Trophoblast cell (in vitro differentiated cells and primary cell): ENCODE results near the gene MEGF6.

ENCODE experiments used
- DNase-seq, 2 donors: peaks; one replicate each; pipeline ENCODE4 v3.0.0-alpha.2; 2016
- H2AFZ ChIP-seq: 2 replicates; pipeline ENCODE4 v1.6.1; 2013; ENCODE audit warnings: low read length, moderate library complexity, mild to moderate bottlenecking; ENCODE audit not compliant: insufficient read depth, poor library complexity
- H2AK5ac ChIP-seq: 2 replicates; pipeline ENCODE4 v1.6.1; 2013; ENCODE audit warnings: mild to moderate bottlenecking, low read length
- H2BK120ac ChIP-seq: 2 replicates; pipeline ENCODE4 v1.6.1; 2013; ENCODE audit warnings: low read length, mild to moderate bottlenecking, moderate library complexity; ENCODE audit not compliant: insufficient read depth, poor library complexity
- H2BK12ac ChIP-seq: 2 replicates; pipeline ENCODE4 v1.6.1; 2013; ENCODE audit warnings: mild to moderate bottlenecking, low read length, moderate library complexity
- H2BK5ac ChIP-seq: 2 replicates; pipeline ENCODE4 v1.6.1; 2013; ENCODE audit warnings: low read length, low read depth, moderate library complexity, mild to moderate bottlenecking; ENCODE audit not compliant: poor library complexity
- H3K14ac ChIP-seq: 2 replicates; pipeline ENCODE4 v1.6.1; 2013; ENCODE audit warnings: mild to moderate bottlenecking, low read length
- H3K18ac ChIP-seq: 2 replicates; pipeline ENCODE4 v1.6.1; 2013; ENCODE audit warnings: mild to moderate bottlenecking, low read length
- H3K23ac ChIP-seq: 2 replicates; pipeline ENCODE4 v1.6.1; 2013; ENCODE audit warnings: low read length
- H3K27ac ChIP-seq: 2 replicates; pipeline ENCODE4 v1.5.1; 2013; ENCODE audit warnings: low read depth, mild to moderate bottlenecking, inconsistent platforms, low read length, moderate library complexity
- H3K27me3 ChIP-seq: 2 replicates; pipeline ENCODE4 v1.6.1; 2013; ENCODE audit warnings: inconsistent platforms, mild to moderate bottlenecking, low read length, moderate library complexity; ENCODE audit not compliant: insufficient read depth
- H3K36me3 ChIP-seq, 2 experiments: 1 replicate in 1 of 2; 2 replicates in 1 of 2; pipeline ENCODE4 v1.6.1; 2013; ENCODE audit warnings: low read length in 2 of 2, mild to moderate bottlenecking in 2 of 2, moderate library complexity in 1 of 2; ENCODE audit not compliant: insufficient read depth in 2 of 2, control insufficient read depth in 1 of 2
- H3K4ac ChIP-seq: 2 replicates; pipeline ENCODE4 v1.6.1; 2013; ENCODE audit warnings: low read depth, mild to moderate bottlenecking, low read length, moderate library complexity
- H3K4me1 ChIP-seq, 2 experiments: 1 replicate in 1 of 2; 2 replicates in 1 of 2; pipeline ENCODE4 v1.6.1; 2013; ENCODE audit warnings: low read length in 2 of 2, mild to moderate bottlenecking in 2 of 2, moderate library complexity in 1 of 2; ENCODE audit not compliant: insufficient read depth in 2 of 2, control insufficient read depth in 1 of 2
- H3K4me2 ChIP-seq: 2 replicates; pipeline ENCODE4 v1.6.1; 2013; ENCODE audit warnings: inconsistent platforms, mild to moderate bottlenecking, low read length, moderate library complexity
- H3K4me3 ChIP-seq: 2 replicates; pipeline ENCODE4 v1.5.1; 2013; ENCODE audit warnings: mild to moderate bottlenecking, low read depth, low read length, inconsistent platforms
- H3K79me1 ChIP-seq: one replicate; pipeline ENCODE4 v1.6.1; 2013; ENCODE audit warnings: low read length
- H3K79me2 ChIP-seq: 2 replicates; pipeline ENCODE4 v1.6.1; 2013; ENCODE audit warnings: low read length, mild to moderate bottlenecking; ENCODE audit not compliant: control insufficient read depth, insufficient read depth, poor library complexity
- H3K9ac ChIP-seq: 2 replicates; pipeline ENCODE4 v1.6.1; 2013; ENCODE audit warnings: mild to moderate bottlenecking, low read length
- H3K9me3 ChIP-seq: 2 replicates; pipeline ENCODE4 v1.6.1; 2013; ENCODE audit warnings: low read depth, mild to moderate bottlenecking, control low read depth, inconsistent platforms, low read length; ENCODE audit not compliant: insufficient read depth
- H4K12ac ChIP-seq: 2 replicates; pipeline ENCODE4 v1.6.1; 2013; ENCODE audit warnings: low read depth, mild to moderate bottlenecking, low read length, moderate library complexity
- H4K8ac ChIP-seq: 2 replicates; pipeline ENCODE4 v1.6.1; 2013; ENCODE audit warnings: low read depth, mild to moderate bottlenecking, low read length, moderate library complexity
- H4K91ac ChIP-seq: one replicate; pipeline ENCODE4 v1.6.1; 2013; ENCODE audit warnings: low read depth, mild to moderate bottlenecking, low read length, moderate library complexity
- WGBS: extraction: QIAGEN DNeasy Blood & Tissue Kit; methylation state at CpG from one replicate; pipeline ENCODE4 v1.1.7; 2013; ENCODE audit warnings: missing lambda C conversion rate; ENCODE audit not compliant: insufficient read length, insufficient coverage; ENCODE audit errors: extremely low coverage; 5-methylcytosine and 5-hydroxymethylcytosine counted together

Gene MEGF6

GRCh38 chr1:3456964-3457909, 154.1 kb downstream of the MEGF6 start:
- H3K9ac ChIP-seq = no peak overlapping the region
- no peak overlapping the region for H3K4me2 ChIP-seq
- no peak overlapping the region for H4K12ac ChIP-seq
- no peak overlapping the region for H3K27ac ChIP-seq
- H3K79me2 ChIP-seq = peaks cover 2% of the 10 kb centered on the region
- no peaks in the 10 kb centered on the region for H3K36me3 ChIP-seq
- no peak overlapping the region for H2BK120ac ChIP-seq
- H3K4me3 ChIP-seq = no peak overlapping the region
- no peaks in the 10 kb centered on the region for H3K27me3 ChIP-seq
- H3K14ac ChIP-seq = no peak overlapping the region
- H3K4ac ChIP-seq = no peak overlapping the region
- H3K18ac ChIP-seq = no peak overlapping the region
- no peak overlapping the region for H3K23ac ChIP-seq
- peaks cover 32 to 44% of the 10 kb centered on the region in 2 experiments for H3K4me1 ChIP-seq
- no peak overlapping the region for H2AK5ac ChIP-seq
- no peak overlapping the region for H2AFZ ChIP-seq
- H4K91ac ChIP-seq = no peak overlapping the region
- no peak overlapping the region for H2BK12ac ChIP-seq
- peaks cover 20% of the 10 kb centered on the region for H3K79me1 ChIP-seq
- no CpG with 5 or more reads among the region's 29 CpGs for WGBS
- no peak overlapping the region for H2BK5ac ChIP-seq
- H4K8ac ChIP-seq = no peak overlapping the region
- peak in 1 of 2 donors; percentile 58 for DNase-seq
- H3K9me3 ChIP-seq = no peaks in the 10 kb centered on the region

GRCh38 chr1:3456449-3456963, 154.8 kb downstream of the MEGF6 start:
- Histone ChIP-seq H3K4ac (no peak overlapping the region), H3K36me3 (no peaks in the 10 kb centered on the region), H3K9me3 (no peaks in the 10 kb centered on the region), H2AFZ (no peak overlapping the region), H3K23ac (no peak overlapping the region), H3K4me3 (no peak overlapping the region), H3K18ac (no peak overlapping the region), H3K14ac (no peak overlapping the region), H4K91ac (no peak overlapping the region), H4K12ac (no peak overlapping the region), H4K8ac (no peak overlapping the region), H2AK5ac (no peak overlapping the region), H3K9ac (no peak overlapping the region), H2BK120ac (no peak overlapping the region), H2BK5ac (no peak overlapping the region), H2BK12ac (no peak overlapping the region), H3K27ac (no peak overlapping the region), H3K79me1 (peaks cover 16% of the 10 kb centered on the region), H3K27me3 (no peaks in the 10 kb centered on the region), H3K4me2 (no peak overlapping the region), H3K79me2 (peaks cover 2% of the 10 kb centered on the region), H3K4me1 (peaks cover 28 to 40% of the 10 kb centered on the region in 2 experiments)
- peak in 1 of 2 donors; percentile 34 for DNase-seq
- no CpG with 5 or more reads among the region's 12 CpGs for WGBS

GRCh38 chr1:3455670-3456448, 155.4 kb downstream of the MEGF6 start:
- H2AFZ ChIP-seq = no peak overlapping the region
- H3K9ac ChIP-seq = no peak overlapping the region
- H3K14ac ChIP-seq = no peak overlapping the region
- no peaks in the 10 kb centered on the region for H3K9me3 ChIP-seq
- H3K23ac ChIP-seq = no peak overlapping the region
- no peak overlapping the region for H2BK120ac ChIP-seq
- no peak overlapping the region for H4K12ac ChIP-seq
- H3K79me1 ChIP-seq = peaks cover 16% of the 10 kb centered on the region
- no peak for DNase-seq
- no peak overlapping the region for H2BK5ac ChIP-seq
- H3K4me3 ChIP-seq = no peak overlapping the region
- no peak overlapping the region for H3K27ac ChIP-seq
- H3K27me3 ChIP-seq = no peaks in the 10 kb centered on the region
- H3K4me1 ChIP-seq = peaks cover 23 to 35% of the 10 kb centered on the region in 2 experiments
- H3K79me2 ChIP-seq = peaks cover 2% of the 10 kb centered on the region
- no peak overlapping the region for H4K8ac ChIP-seq
- no peak overlapping the region for H3K18ac ChIP-seq
- H2BK12ac ChIP-seq = no peak overlapping the region
- H3K4ac ChIP-seq = no peak overlapping the region
- H3K36me3 ChIP-seq = no peaks in the 10 kb centered on the region
- no CpG with 5 or more reads among the region's 18 CpGs for WGBS
- H4K91ac ChIP-seq = no peak overlapping the region
- H3K4me2 ChIP-seq = no peak overlapping the region
- no peak overlapping the region for H2AK5ac ChIP-seq

GRCh38 chr1:3454811-3455618, 156.3 kb downstream of the MEGF6 start:
- H2AFZ ChIP-seq = peak overlapping the region; percentile 57
- no peak overlapping the region for H3K4ac ChIP-seq
- H3K9me3 ChIP-seq = no peaks in the 10 kb centered on the region
- H3K27ac ChIP-seq = peak overlapping the region; percentile 63
- no peaks in the 10 kb centered on the region for H3K36me3 ChIP-seq
- H3K79me2 ChIP-seq = peaks cover 2% of the 10 kb centered on the region
- no peak overlapping the region for H2AK5ac ChIP-seq
- H2BK5ac ChIP-seq = peak overlapping the region; percentile 57
- no peak overlapping the region for H2BK12ac ChIP-seq
- no peaks in the 10 kb centered on the region for H3K27me3 ChIP-seq
- H3K4me2 ChIP-seq = peak overlapping the region; percentile 82
- H3K4me1 ChIP-seq = peaks cover 15 to 26% of the 10 kb centered on the region in 2 experiments
- no CpG with 5 or more reads among the region's 46 CpGs for WGBS
- no peak overlapping the region for H2BK120ac ChIP-seq
- no peak overlapping the region for H3K9ac ChIP-seq
- DNase-seq = peak; percentile 30 to 55
- H3K4me3 ChIP-seq = peak overlapping the region; percentile 76
- peak overlapping the region; percentile 12 for H3K18ac ChIP-seq
- peaks cover 12% of the 10 kb centered on the region for H3K79me1 ChIP-seq
- H4K12ac ChIP-seq = no peak overlapping the region
- H4K91ac ChIP-seq = peak overlapping the region; percentile 82
- no peak overlapping the region for H3K23ac ChIP-seq
- H3K14ac ChIP-seq = peak overlapping the region; percentile 55
- H4K8ac ChIP-seq = peak overlapping the region; percentile 43
